ENCODE data around the gene RGS6.

DNA sequence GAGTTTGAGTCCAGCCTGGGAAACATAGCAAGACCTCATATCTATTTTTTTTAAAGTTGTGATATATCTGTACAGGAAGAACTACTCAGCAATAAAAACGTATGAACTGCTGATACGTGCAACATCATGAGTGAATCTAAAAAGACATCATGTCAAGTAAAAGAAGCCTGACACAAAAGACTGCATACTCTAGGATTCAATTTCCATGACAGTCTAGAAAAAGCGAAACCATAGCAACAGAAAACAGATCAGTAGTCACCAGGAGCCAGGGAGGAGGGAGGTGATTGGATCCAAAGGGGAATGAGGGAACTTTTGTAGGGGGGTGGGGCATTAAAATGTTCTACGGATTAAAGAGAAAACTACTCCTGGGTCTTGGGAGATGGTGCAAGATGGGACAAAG, 8.7 kb upstream of the RGS6 start:
- TF ChIP-seq, protein P1, sequence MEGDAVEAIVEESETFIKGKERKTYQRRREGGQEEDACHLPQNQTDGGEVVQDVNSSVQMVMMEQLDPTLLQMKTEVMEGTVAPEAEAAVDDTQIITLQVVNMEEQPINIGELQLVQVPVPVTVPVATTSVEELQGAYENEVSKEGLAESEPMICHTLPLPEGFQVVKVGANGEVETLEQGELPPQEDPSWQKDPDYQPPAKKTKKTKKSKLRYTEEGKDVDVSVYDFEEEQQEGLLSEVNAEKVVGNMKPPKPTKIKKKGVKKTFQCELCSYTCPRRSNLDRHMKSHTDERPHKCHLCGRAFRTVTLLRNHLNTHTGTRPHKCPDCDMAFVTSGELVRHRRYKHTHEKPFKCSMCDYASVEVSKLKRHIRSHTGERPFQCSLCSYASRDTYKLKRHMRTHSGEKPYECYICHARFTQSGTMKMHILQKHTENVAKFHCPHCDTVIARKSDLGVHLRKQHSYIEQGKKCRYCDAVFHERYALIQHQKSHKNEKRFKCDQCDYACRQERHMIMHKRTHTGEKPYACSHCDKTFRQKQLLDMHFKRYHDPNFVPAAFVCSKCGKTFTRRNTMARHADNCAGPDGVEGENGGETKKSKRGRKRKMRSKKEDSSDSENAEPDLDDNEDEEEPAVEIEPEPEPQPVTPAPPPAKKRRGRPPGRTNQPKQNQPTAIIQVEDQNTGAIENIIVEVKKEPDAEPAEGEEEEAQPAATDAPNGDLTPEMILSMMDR (IDR thresholded peaks at IDR 0.05): no peak
- no peak for TF ChIP-seq POLR2AphosphoS5 (IDR thresholded peaks at IDR 0.05)
- TF ChIP-seq EP300 (IDR thresholded peaks at IDR 0.05): no peak
- TF ChIP-seq POLR2A (IDR thresholded peaks at IDR 0.05; ENCODE audit: low read depth): no peak
